ENCODE data around the gene TMEM171. TPM values are rescaled to one million over a fixed set of nuclear protein-coding genes. Genes with fewer than 3 reads are reported as not detected.

The TMEM171 gene
- total and polyA plus RNA-seq, 9 donors = 0.10 to 0.42 TPM; not detected in 7

GRCh38 chr5:73154208-73155006, 34.0 kb downstream of the TMEM171 start:
- 78 to 85% (median 81%) methylated on average over 5 of the region's 5 CpGs for WGBS, 3 donors

GRCh38 chr5:73155271-73156222, 35.2 kb downstream of the TMEM171 start:
- WGBS, 3 donors = 78 to 81% (median 79%) methylated on average over 18 of the region's 18 CpGs
- no peaks in the 10 kb centered on the region for H3K36me3 ChIP-seq
- intact Hi-C loops (cut with DNase I) = no loop called here
- H3K27ac ChIP-seq = no peak overlapping the region
- TF ChIP-seq POLR2A (IDR thresholded peaks at IDR 0.05) = no peak
- TF ChIP-seq EP300 (IDR thresholded peaks at IDR 0.05) = no peak
- no peak for TF ChIP-seq CTCF (IDR thresholded peaks at IDR 0.05)
- H3K4me3 ChIP-seq = no peak overlapping the region
- H3K9me3 ChIP-seq = no peaks in the 10 kb centered on the region
- no peak for DNase-seq
- no peaks in the 10 kb centered on the region for H3K4me1 ChIP-seq (ENCODE audit: insufficient read depth)
- H3K27me3 ChIP-seq = no peaks in the 10 kb centered on the region

More at GRCh38 chr5:73154208-73155006, 34.0 kb downstream of the TMEM171 start:
- TF ChIP-seq POLR2A (IDR thresholded peaks at IDR 0.05) = no peak
- TF ChIP-seq EP300 (IDR thresholded peaks at IDR 0.05) = no peak
- TF ChIP-seq CTCF (IDR thresholded peaks at IDR 0.05) = no peak
- H3K27ac ChIP-seq = no peak overlapping the region
- H3K27me3 ChIP-seq = no peaks in the 10 kb centered on the region
- intact Hi-C loops (cut with DNase I) = no loop called here
- H3K4me1 ChIP-seq (ENCODE audit: insufficient read depth) = no peaks in the 10 kb centered on the region
- H3K4me3 ChIP-seq = no peak overlapping the region
- no peak for DNase-seq
- no peaks in the 10 kb centered on the region for H3K36me3 ChIP-seq
- no peaks in the 10 kb centered on the region for H3K9me3 ChIP-seq

GRCh38 chr5:73157414-73158303, 37.3 kb downstream of the TMEM171 start:
- Histone ChIP-seq H3K4me1 (ENCODE audit: insufficient read depth) (no peaks in the 10 kb centered on the region), H3K36me3 (no peaks in the 10 kb centered on the region), H3K27ac (no peak overlapping the region), H3K27me3 (no peaks in the 10 kb centered on the region), H3K4me3 (no peak overlapping the region), H3K9me3 (no peaks in the 10 kb centered on the region)
- TF ChIP-seq EP300 (IDR thresholded peaks at IDR 0.05) = no peak
- no peak for TF ChIP-seq CTCF (IDR thresholded peaks at IDR 0.05)
- TF ChIP-seq POLR2A (IDR thresholded peaks at IDR 0.05) = no peak
- no peak for DNase-seq
- intact Hi-C loops (cut with DNase I) = no loop called here
- whole genome bisulfite sequencing, 3 donors = 63 to 71% (median 70%) methylated on average over 6 of the region's 6 CpGs

GRCh38 chr5:73158313-73158712, 37.9 kb downstream of the TMEM171 start:
- no peak overlapping the region for H3K27ac ChIP-seq
- DNase-seq = no peak
- 90 to 95% (median 91%) methylated on average over 4 of the region's 4 CpGs for WGBS, 3 donors
- intact Hi-C loops (cut with DNase I) = no loop called here
- H3K4me1 ChIP-seq (ENCODE audit: insufficient read depth) = no peaks in the 10 kb centered on the region
- TF ChIP-seq CTCF (IDR thresholded peaks at IDR 0.05) (no peak), POLR2A (IDR thresholded peaks at IDR 0.05) (no peak), EP300 (IDR thresholded peaks at IDR 0.05) (no peak)
- H3K4me3 ChIP-seq = no peak overlapping the region
- no peaks in the 10 kb centered on the region for H3K27me3 ChIP-seq
- no peaks in the 10 kb centered on the region for H3K36me3 ChIP-seq
- H3K9me3 ChIP-seq = no peaks in the 10 kb centered on the region

All from ovary (tissue), 9 donors.